Stimulated activated CD8-positive, alpha-beta memory T cell treated with anti-CD3 and anti-CD28 coated beads, Interleukin-7, amount 100 ng/mL, for 4 hours (primary cell): ENCODE results near the gene TPCN2.
A peak's percentile ranks its signal among the peaks of the same experiment; 100 is the strongest.

Experiments
- DNase-seq, 2 donors: peaks; one replicate each; pipeline ENCODE4 v3.0.0-alpha.2; 2020; ENCODE audit warnings: low read depth in 2 of 2

Gene TPCN2

DNA sequence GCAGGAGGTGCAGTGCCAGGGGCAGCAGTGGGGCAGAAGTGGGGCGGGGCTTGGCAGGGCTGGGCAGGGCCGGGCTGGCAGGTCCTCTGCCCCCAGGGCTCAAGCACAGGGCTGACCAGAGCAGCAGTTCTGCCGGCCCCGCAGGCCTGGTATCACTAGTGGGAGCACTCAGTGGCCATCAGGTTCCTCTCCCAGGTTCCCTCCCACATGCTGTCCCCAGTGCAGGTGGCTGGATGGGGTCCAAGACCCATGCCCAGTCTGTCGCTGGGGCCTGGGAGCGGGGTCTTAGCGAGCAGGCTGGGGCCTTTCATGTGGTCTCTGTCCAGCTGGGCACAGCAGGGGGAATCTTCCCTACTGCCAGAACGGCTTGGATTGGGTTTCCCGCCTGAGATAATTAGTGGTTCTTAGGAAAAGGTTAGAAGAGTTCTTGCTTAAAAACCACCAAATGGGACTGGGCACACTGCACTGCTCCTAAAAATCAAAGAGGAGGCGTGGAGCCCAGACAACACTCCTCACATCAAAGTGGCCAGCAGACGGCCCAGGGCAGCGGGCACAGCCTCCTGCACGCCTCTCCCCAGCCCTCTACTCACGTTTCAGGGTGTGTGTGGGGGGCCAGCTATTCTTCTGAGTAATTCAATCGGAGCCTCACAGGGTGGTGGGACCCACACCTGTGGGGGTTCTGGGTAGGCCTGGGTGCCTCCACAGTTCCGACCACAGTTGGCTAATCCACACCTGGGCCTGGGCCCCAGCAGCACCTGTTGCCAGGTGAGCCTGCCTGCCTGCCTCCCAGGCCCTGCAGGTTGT, 45.6 kb downstream of the TPCN2 start:
- no peak for DNase-seq

DNA sequence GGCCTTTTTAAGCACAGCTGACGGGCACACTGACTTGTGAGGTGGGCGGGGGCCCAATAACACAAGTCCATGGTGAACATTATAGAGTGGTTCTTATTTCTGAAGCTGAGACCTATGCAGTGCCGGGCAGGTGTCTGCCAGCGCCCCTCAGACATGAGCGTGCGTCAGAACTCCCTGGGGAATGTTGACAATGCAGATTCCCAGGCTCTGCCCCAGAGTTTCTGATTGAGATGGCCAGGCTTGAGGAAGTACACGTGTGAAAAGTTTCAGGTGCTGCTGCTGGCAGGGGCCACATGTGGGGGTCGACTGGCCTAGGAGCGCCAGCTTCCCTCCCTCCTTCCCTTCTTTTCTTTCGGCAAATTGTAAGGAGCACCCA, 46.2 kb downstream of the TPCN2 start:
- DNase-seq, result no peak

DNA sequence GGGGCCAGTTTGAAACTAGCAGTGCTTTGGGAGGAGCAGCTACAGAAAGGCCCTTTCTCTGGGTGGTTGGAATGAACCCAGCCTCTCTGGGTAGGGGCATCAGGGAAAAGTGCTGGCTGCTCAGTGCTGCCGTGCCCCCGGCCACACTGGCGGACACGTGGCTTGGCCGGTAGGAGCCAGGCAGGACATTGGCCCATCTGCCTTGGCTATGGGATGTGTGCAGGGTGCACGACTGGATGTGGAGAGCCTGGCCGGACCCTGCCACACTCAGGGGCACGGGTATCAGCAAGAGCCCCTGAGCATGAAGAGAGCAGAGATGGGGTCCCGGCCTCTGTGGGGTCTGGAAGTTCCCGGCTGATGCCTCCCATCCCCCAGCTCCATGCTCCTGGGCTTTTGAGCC, 46.6 kb downstream of the TPCN2 start:
- no peak for DNase-seq

DNA sequence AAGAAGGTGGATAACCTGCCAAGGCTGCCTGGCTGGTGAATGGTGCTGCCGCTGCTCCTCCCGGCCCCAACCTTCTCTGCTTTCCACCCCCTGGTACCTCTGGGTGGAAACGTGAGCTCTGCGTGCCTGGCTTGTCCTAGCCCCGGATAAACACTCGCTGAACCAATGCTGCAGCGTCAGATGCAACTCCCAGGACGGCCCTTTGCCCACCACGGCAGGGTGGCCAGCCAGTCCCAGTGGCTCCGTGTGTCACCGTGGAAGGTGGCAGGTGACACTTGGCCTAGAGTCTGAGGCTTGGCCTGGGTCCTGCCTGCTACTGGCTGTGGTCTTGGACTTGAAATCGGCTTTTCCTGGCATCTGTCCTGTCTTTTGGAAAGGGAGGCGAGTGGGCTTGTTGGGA, 47.7 kb downstream of the TPCN2 start:
- no peak for DNase-seq

DNA sequence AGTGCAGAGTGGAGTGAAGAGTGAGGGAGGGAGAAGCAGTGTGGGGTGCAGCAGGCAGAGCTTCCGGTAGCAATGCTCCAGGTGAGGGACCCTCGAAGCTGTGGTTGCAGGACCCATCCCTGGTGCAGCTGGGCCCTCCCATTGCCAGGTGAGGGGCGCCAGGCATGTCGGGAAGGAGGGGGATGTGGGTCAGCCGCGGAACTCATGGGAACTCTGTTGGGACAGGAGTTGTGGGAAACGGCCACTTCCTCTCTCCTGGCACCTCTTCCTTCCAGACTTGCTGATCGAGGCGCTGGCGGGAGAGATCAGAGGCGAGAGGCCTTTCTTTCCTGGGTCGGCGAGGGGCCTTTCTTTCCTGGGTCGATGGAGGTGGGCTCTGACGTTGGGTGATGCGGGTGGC, 48.5 kb downstream of the TPCN2 start:
- no peak for DNase-seq

DNA sequence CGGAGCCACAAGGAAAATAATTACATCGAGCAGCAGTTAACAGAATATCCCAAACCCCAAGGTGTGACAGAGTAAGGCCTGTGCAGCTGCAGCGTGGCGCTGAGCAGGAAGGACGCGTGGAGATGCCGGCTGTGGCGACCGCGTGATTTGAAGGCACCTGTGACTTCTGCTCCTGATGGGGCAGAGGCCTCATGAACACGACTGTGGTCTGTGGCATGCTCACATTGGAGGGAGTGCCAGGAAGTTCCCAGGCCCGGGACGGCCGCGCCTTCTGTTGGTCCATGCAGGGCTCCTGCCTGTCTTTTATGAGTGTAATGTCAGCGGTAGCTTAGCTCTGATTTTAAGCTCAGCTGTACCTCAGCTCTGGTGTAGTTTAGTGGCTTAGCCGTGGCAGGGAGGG, 50.4 kb downstream of the TPCN2 start:
- no peak for DNase-seq

DNA sequence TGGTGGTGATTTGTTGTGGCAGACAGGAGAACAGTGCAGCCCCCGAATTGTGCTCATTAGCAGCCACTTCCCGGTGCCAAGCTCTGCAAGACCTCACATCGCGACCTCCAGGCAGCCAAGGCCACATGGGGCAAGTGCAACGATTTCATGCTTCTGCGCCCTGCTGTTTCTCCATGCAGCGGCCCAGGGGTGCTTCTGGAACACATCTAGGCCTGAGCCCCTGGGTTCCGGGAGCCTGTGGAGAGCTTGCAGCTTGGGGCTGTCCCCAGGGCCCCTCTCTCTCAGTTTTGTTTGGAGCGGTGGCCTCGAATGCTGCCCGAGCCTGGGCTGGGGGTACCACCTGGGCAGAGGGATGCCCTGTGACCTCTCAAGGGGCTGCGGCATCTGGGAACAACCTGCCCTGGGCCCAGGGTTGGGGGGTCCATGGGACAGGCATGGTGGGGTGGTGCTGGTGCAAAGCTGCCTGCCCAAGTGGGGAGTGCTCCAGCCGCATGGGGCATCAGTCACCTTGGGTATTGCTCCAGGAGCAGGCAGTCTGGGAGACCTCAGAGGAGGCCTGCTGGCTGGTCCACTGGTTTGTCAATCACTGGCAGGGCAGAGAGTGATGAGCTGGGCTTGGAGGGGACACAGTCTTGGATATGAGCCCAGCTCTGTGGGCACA, 51.9 kb downstream of the TPCN2 start:
- no peak for DNase-seq

DNA sequence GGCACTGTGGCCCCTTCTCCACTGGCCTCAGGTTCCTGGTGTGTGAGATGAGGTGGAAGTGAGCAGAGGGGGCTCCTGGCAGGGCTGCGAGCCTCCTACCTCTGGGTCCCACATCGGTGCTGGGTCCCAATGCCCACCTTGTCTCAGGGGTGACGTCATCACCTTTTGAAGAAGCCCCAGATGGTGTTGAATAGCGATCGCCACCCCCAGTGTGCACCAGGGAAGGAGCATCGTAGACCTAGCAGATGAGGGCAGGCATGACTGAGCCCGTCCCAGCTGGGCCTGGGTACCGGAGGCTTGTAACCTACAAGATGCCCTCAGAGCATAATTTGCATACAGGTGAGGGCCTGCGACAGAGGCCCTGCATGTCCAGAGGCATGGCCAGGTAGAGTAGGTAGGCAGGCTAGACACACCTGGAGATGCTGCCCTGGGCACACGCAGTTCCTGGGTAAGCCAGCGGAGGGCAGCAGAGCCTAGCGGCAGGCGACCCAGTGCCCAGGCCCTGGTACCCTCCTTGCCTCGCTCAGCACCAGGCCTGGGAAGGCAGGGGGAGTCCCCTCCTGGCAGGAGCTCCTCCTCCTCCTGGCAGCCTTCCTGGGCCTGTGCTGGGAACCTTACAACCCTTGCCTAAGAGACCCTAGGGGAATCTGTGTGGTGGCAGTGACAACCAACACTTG, 52.5 kb downstream of the TPCN2 start:
- peak; percentile 34 to 57 for DNase-seq

DNA sequence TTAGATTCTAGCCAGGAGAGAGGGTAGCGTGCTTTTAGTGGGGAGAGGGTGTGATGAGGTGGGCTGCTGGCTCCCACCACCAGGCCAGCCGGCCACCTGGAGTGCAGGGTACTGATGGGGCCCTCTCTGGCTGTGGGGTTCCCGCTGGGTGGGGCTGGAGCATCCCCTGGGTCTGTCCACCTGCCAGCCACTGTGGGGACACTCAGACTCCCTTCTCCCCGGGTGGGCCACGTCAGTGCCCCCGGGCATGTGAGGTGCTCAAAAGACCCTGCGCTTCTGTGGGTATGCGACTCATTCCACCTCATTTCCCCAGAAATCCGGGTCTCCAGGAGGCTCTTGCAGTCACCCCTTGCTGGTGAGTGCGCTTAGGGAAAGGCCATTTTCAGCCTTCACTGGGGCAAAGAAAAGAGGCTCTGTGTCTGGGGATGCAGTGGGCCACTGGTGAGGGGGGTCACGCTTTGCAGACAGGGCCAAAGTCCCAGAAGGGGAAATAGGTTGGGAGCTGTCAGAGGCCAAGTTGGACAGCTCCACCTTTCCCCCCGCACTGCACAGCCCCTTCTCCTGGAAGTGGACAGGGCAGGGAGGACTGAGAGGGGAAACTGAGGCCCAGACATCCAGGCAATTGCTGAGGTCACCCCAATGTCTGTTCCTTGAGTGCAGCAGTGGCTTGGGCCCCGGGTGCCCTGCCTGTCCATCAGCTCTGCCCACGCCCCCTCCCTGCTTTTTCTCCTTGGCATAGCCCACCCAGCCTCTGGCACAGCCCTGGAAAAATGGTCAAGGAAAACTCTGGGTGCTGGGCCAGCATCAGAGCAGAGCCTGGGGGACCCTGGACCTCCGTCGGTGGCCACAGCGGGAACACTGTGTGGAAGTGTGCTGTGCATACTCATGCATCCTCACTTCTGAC, 53.3 kb downstream of the TPCN2 start:
- no peak for DNase-seq

DNA sequence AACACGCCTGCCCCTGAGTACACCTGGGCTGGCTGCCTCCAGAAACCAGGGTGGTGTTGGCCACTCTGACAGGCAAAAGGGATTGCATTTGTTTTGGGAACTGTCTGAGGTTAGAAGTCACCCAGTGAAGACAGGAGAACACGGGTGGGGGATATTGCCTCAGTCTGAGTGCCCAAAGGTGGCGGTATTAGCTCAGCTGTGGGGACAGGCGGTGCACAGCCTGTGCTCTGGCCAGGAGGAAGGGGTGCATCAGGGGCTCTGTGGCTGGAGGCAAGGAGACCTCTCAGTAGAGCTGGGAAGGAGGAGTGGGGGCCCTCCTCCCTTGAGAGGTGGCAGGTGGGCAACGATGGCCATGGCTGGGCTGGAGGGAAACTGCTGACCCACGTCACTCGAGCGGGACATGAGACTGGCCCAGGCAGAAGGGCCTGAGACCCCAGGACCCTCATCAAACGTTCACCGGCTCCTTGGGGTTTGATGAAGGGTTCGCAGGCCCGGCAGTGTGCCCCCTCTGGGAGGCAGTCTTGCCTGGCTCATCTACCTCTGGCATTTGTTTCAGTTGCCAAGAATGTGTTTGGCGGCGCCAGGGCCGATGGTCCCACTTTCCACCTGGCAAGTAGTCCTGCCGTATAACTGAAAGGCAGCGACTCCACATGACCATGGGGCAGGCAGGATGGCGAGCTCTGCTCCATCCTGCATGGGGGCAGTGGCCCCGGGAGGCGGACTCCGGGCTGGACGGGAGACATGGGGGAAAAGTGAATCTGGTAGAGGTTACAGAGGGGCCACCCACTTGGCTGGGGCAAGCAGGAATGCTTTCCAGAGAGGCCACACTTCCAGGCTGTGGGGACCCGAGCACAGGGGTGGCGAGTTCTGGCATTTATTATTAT, 54.2 kb downstream of the TPCN2 start:
- no peak for DNase-seq

DNA sequence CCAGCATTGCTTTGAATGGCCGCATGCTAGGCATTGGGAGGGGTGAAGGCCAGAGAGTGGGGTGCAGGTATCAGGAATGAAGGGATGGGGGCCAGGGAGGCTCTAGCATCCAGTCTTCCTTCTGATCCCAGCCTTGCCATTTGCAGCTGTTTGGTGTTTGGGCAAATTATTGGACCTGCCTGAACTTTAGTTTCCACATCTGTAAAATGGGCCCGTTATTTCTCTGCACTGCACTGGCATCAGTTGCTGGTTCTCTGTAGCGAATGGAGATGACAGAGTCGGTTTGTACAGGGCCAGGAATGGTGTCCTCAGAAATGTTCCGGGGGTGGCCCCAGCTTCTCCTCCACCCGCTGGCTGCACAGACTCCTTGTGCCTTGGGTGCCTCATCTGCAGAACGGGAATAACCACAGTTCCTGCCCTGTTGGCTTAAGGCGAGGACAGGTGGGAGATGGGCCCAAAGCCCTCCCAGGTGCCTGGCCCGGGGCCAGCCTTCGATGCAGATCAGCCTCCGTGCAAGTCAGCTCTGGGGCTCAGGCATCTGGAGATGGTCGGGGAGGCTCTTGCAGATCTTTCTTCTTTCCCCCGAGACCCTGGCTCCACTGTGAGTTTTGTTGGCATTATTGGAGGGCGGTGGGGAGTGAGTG, 55.6 kb downstream of the TPCN2 start:
- DNase-seq, result no peak

DNA sequence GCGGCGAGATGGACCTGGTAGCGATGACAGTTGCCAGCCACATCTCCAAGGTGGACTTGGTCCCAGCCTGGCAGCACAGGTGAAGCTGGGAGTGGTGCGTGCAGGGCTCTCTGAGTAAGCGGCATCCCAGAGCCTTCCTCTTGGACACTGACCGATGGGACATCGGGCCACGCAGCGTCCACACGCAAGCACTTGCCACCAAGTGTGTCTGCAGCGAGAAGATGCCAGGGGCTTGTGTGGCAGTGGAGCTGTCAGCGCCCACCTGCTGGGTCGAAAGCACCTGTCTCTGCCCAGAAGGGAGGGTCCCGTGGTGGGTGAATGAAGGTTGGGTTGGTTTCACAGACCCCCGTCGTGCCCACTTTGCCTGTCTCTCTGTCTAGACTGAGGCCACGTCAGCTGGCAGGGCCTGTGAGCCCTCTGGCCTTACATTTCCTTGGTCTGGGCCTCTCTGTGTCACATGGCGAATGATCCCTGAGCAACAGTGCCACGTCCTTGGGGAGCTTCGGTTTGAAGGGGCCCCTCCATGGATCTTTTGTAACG, 56.2 kb downstream of the TPCN2 start:
- DNase-seq, result no peak

DNA sequence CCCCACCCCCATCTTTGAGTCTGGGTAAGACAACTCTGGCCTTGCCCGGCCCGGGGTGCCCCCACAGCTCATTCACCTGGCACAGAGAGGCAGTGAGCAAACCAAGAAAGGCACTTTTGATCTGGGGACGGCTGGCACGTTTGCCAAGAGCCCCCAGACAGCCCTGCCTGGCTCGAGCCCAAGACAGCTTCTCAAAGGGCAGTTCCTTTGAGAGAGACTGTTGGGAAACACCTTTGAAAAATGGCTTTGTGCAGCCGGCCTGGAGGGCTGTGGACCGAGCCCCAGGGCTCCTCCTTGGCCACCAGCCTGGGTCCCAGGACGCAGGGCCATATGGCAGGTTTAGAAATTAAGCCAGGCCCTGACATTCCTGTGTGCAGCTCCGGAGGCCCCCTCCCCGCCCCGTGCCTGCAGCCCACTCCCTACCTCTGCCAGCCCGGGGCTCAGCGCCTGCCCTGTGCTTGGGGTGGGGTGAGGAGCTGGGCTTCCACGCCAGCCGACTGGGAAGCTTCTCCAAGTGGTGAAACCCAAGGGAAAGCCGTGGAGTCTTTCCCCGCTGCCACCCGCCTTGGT, 56.8 kb downstream of the TPCN2 start:
- DNase-seq, result no peak

DNA sequence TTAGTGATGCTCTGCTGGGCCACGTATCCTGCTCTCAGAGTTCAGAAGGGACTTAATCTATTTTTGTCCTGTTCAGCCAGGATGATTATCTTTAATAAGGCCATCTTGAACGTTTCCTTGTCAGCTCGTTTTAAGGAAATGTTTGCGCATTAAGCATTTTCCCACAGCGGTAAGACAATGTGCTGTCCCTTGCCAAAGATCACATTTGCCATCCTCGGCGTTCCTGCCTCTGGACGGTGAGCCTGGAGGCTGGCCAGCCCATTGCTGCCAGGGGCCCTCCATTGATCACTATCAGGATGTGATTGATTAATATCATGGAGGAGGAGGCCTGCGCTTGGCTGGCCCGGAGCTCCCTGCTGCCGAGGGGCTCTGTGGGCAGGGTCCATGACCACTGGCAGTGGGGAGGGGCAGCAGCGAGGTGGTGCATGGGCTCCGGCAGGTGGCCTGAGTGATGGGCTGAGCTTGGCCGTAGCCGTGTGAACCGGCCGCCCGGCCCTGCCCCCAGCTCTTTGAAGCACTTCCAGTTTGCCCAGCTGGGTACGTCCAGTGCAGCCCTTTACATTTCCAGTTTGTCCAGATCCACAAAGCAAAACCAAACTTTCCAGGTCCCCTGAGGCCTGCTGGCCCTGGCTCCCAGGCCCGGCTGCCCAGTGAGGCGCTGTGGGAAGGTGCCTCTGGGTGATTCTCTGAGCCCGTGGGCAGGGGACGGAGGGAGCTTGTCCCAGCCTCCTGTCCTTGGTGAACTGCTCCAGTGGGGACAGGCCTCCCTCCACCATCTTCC, 57.5 kb downstream of the TPCN2 start:
- DNase-seq, result no peak

DNA sequence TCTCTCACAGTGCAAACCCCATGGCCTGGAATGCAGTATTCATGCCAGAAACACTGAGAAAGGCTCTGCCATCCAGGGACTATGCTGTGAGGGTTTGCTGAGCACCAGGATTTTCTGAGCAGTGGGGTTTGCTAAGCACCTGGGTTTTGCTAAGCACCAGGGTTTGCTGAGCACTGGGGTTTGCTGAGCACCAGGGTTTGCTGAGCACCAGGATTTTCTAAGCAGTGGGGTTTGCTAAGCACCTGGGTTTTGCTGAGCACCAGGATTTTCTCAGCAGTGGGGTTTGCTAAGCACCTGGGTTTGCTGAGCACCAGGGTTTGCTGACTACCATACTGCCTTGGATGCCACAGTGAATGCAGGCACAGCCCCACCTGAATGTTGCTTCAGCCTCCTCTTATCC, 58.7 kb downstream of the TPCN2 start:
- no peak for DNase-seq

DNA sequence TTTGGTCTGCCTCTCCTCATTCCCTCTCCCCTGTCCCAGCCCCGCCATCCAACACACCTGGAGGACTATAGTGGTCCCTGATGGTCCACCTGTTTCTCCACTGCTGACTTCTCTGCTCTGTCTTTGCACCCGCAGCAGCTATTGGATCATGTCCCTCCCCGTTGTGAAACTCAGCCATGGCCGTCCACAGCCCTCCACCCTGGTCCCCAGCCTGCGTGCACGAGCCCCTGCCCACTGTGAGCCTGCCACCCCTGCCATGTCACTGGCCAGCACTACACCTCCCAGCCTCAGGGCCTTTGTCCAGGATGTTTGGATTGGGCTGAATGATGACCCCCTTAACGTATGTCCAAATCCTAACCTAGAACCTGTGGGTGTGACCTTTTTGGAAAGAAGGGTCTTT, 59.3 kb downstream of the TPCN2 start:
- DNase-seq, result no peak

DNA sequence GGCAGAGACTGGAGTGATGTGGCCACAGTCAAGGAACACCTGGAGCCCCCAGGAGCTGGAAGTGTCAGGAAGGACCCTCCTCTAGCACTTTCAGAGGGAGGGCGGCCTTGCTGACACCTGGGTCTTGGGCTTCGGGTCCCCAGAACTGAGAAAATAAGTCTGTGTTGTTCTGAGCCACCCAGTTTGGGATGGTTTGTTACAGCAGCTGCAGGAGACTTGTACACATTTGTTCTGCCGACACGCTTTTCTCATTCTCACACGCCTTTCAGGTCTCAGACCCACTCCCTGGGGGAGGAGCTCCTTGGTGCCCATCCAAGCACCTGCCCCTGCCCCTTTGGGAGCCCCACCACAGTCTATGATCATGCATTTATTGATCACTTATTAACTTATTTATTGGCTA, 59.8 kb downstream of the TPCN2 start:
- no peak for DNase-seq

DNA sequence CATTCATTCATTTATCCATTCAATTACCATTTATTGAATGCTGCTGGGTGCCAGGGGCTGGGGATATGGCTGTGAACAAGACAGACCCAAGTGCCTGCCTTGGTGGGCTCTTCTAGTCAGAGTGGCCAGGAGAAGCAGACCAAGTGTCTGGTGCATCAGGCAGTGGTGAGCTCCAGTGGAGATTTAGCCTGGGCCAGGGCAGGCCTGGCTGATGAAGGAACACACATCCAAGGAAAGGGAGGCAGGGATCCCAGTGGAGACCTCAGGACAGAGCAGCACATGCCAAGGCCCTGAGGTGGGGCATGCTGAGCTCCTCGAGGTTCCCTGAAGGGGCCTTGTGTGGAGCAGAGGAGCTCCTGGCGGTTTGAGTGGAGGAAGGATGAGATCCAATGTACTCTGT, 60.4 kb downstream of the TPCN2 start:
- DNase-seq, result no peak

DNA sequence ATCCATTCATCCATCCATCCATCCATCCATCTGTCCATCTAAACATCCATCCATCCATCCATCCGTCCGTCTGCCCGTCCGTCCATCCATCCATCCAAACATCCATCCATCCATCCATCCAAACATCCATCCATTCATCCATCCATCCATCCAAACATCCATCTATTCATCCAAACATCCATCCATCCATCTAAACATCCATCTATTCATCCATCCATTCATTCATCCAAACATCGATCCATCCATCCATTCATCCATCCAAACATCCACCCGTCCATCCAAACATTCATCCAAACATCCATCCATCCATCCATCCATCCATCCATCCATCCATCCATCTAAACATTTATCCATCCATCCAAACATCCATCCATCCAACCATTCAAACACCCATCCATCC, 61.7 kb downstream of the TPCN2 start:
- no peak for DNase-seq
